Gastroesophageal sphincter (tissue), 4 donors: Measurements from ENCODE around the gene PTPRG. TPM values are rescaled to one million over a fixed set of nuclear protein-coding genes. Genes with fewer than 3 reads are reported as not detected.

Experiments used
- ATAC-seq: fragments of 150-250 bp; one replicate; pipeline ENCODE4 v1.9.1; 2016; ENCODE audit warnings: mild to moderate bottlenecking, moderate library complexity
- H3K27ac ChIP-seq, 4 donors: fragments of 200-600 bp; sonication (generic) in 3 of 4; 1 replicate in 3 of 4; 2 replicates in 1 of 4; pipeline ENCODE4 v1.5.1; 2016 to 2019
- H3K27me3 ChIP-seq: fragments of 200-600 bp; sonication (generic); one replicate; pipeline ENCODE4 v1.5.1; 2019
- H3K36me3 ChIP-seq, 2 donors: fragments of 200-600 bp; sonication (generic); one replicate each; pipeline ENCODE4 v1.5.1; 2019; ENCODE audit warnings: control low read depth in 1 of 2
- H3K4me1 ChIP-seq, 3 donors: fragments of 200-600 bp; sonication (generic); 1 replicate in 2 of 3; 2 replicates in 1 of 3; pipeline ENCODE4 v1.5.1; 2016 to 2019; ENCODE audit warnings: control low read depth in 2 of 3
- H3K4me3 ChIP-seq, 2 donors: fragments of 200-600 bp; sonication (generic); one replicate each; pipeline ENCODE4 v1.5.1; 2019; ENCODE audit warnings: mild to moderate bottlenecking in 1 of 2, moderate library complexity in 1 of 2
- H3K9me3 ChIP-seq, 3 donors: fragments of 200-600 bp; sonication (generic); one replicate each; pipeline ENCODE4 v1.5.1; 2017 to 2019; ENCODE audit warnings: control low read depth in 2 of 3
- CTCF ChIP-seq, 4 experiments: fragments of 200-600 bp in 2 of 4; fragments of 450-650 bp in 2 of 4; sonication (generic) in 1 of 4; IDR thresholded peaks; one replicate each; pipeline ENCODE4 v1.5.1; 2017 to 2019; ENCODE audit warnings: antibody characterized with exemption in 4 of 4, mild to moderate bottlenecking in 2 of 4, moderate library complexity in 2 of 4
- EP300 ChIP-seq: sonication (generic); formaldehyde crosslinking; IDR thresholded peaks from one replicate; pipeline ENCODE4 v1.6.1; 2017; ENCODE audit warnings: antibody characterized with exemption, mild to moderate bottlenecking
- POLR2A ChIP-seq, 2 donors: fragments of 450-650 bp; IDR thresholded peaks; one replicate each; pipeline ENCODE4 v1.6.1; 2017; ENCODE audit warnings: antibody characterized with exemption in 2 of 2, mild to moderate bottlenecking in 2 of 2, moderate library complexity in 1 of 2
- POLR2AphosphoS5 ChIP-seq: sonication (generic); formaldehyde crosslinking; IDR thresholded peaks from one replicate; pipeline ENCODE4 v1.6.1; 2017; ENCODE audit warnings: antibody characterized with exemption
- WGBS, 2 donors: methylation state at CpG; one replicate each; pipeline ENCODE4 v1.1.5; 2018; ENCODE audit warnings: low coverage in 1 of 2; 5-methylcytosine and 5-hydroxymethylcytosine counted together
- total RNA-seq, 4 donors: library from RNA; depleted of rRNA; stranded (reverse); fragments of >200 nt; gene quantifications; one replicate each; pipeline ENCODE4 v1.1.0, GENCODE V29; 2016

The PTPRG gene
- total RNA-seq, 4 donors from 2014 or later, result 48.7 to 81.9 (median 52.8) TPM

- no peaks in the 10 kb centered on the region for H3K27me3 ChIP-seq
- TF ChIP-seq POLR2A (IDR thresholded peaks at IDR 0.05) (no peak), POLR2AphosphoS5 (no peak), CTCF (IDR thresholded peaks at IDR 0.05) (no peak), EP300 (no peak)
- peaks cover 0 to 5% of the 10 kb centered on the region in 2 donors for H3K36me3 ChIP-seq
- no peaks in the 10 kb centered on the region for H3K9me3 ChIP-seq
- no peak overlapping the region for H3K27ac ChIP-seq
- H3K4me1 ChIP-seq, result peaks cover 0 to 11% (median 0%) of the 10 kb centered on the region in 3 donors
- WGBS, 2 donors, result 40 to 65% methylated on average over 3 of the region's 3 CpGs
- ATAC-seq, result no peak
- H3K4me3 ChIP-seq, result no peak overlapping the region
Observed at GRCh38 chr3:62253971-62254370, 692.6 kb downstream of the PTPRG start.

- Histone ChIP-seq H3K27me3 (no peaks in the 10 kb centered on the region), H3K36me3 (peaks cover 0 to 5% of the 10 kb centered on the region in 2 donors), H3K4me3 (no peak overlapping the region), H3K9me3 (no peaks in the 10 kb centered on the region), H3K4me1 (peaks cover 0 to 7% (median 0%) of the 10 kb centered on the region in 3 donors), H3K27ac (no peak overlapping the region)
- no peak for TF ChIP-seq EP300
- no peak for TF ChIP-seq CTCF (IDR thresholded peaks at IDR 0.05)
- TF ChIP-seq POLR2A (IDR thresholded peaks at IDR 0.05), result no peak
- ATAC-seq, result no peak
- WGBS, 2 donors, result 79% methylated on average over 2 of the region's 2 CpGs; no CpG with 5 or more reads in 1 of the 2 donors
Observed at GRCh38 chr3:62255758-62256157, 694.4 kb downstream of the PTPRG start.

GRCh38 chr3:62259924-62260323 lies 698.6 kb downstream of the PTPRG start:
- H3K27ac ChIP-seq, result no peak overlapping the region
- ATAC-seq, result no peak
- H3K27me3 ChIP-seq, result no peaks in the 10 kb centered on the region
- H3K36me3 ChIP-seq, result peaks cover 0 to 26% of the 10 kb centered on the region in 2 donors
- 61 to 76% methylated on average over 3 of the region's 3 CpGs for WGBS, 2 donors
- no peak overlapping the region for H3K4me3 ChIP-seq
- no peaks in the 10 kb centered on the region for H3K4me1 ChIP-seq
- no peaks in the 10 kb centered on the region for H3K9me3 ChIP-seq
- TF ChIP-seq POLR2AphosphoS5 (no peak), EP300 (no peak), POLR2A (IDR thresholded peaks at IDR 0.05) (no peak), CTCF (IDR thresholded peaks at IDR 0.05) (no peak)

- H3K36me3 ChIP-seq, result peaks cover 0 to 21% of the 10 kb centered on the region in 2 donors
- 88 to 100% methylated on average over 1 of the region's 1 CpG for whole genome bisulfite sequencing, 2 donors
- TF ChIP-seq CTCF (IDR thresholded peaks at IDR 0.05) (no peak), POLR2A (IDR thresholded peaks at IDR 0.05) (no peak), EP300 (no peak), POLR2AphosphoS5 (no peak)
- no peaks in the 10 kb centered on the region for H3K4me1 ChIP-seq
- H3K9me3 ChIP-seq, result no peaks in the 10 kb centered on the region
- H3K27me3 ChIP-seq, result no peaks in the 10 kb centered on the region
- ATAC-seq, result no peak
- H3K27ac ChIP-seq, result no peak overlapping the region
- H3K4me3 ChIP-seq, result no peak overlapping the region
Observed at GRCh38 chr3:62260655-62261054, 699.3 kb downstream of the PTPRG start.

GRCh38 chr3:62261121-62261520 lies 699.8 kb downstream of the PTPRG start:
- H3K27ac ChIP-seq, result no peak overlapping the region
- H3K36me3 ChIP-seq, result peaks cover 0 to 21% of the 10 kb centered on the region in 2 donors
- H3K9me3 ChIP-seq, result no peaks in the 10 kb centered on the region
- ATAC-seq, result no peak
- no peaks in the 10 kb centered on the region for H3K27me3 ChIP-seq
- no peak overlapping the region for H3K4me3 ChIP-seq
- 73 to 79% methylated on average over 3 of the region's 3 CpGs for WGBS, 2 donors
- no peaks in the 10 kb centered on the region for H3K4me1 ChIP-seq
- TF ChIP-seq EP300 (no peak), POLR2AphosphoS5 (no peak), POLR2A (IDR thresholded peaks at IDR 0.05) (no peak), CTCF (IDR thresholded peaks at IDR 0.05) (no peak)
